Measurements from ENCODE around the gene TNFSF8.

The TNFSF8 gene

DNA sequence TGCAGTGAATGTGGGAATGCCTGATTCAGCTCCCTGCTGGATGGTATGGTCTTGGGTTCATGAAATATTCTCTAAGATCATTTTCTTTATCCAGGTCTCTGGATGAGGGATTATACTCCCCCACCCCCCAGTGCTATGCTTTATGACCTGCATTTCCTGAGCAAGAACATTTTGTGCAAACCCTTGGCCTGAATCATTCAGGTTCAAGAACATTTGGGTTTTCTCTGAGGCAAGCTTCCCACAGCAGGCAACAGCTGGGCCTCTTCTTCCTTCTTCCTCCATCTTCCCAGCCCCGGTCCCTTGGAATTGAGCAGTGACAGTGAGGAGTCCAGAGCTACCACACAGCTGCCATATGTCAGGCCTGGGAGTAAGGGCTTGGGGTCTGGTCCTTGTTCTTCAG is 65.9 kb downstream of the TNFSF8 start:
- DNase-seq = no peak

DNA sequence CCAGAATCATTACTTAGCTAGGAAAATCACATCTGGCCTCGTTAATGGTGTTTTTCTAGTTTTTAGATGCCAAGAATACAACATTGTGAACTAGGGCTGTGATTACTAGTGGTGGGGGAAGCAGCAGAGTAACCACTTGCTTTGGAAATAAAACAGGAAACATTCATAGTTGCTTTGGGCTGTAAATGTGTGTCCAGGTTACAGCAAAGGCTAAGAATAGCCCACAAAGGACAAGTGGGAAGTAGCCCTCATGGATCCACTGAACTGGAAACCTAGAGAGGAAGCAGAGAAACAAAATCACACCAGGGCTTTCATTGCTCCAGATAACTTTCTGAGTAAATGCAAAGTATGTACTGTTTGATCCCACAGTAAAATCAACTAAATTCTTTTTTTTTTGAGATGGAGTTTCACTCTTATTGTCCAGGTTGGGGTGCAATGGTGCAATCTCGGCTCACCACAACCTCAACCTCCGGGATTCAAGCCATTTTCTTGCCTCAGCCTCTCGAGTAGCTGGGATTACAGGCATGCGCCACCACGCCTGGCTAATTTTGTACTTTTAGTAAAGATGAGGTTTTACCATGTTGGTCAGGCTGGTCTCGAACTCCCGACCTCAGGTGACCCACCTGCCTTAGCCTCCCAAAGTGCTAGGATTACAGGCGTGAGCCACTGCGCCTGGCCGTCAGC is 68.3 kb downstream of the TNFSF8 start:
- no peak for DNase-seq

DNA sequence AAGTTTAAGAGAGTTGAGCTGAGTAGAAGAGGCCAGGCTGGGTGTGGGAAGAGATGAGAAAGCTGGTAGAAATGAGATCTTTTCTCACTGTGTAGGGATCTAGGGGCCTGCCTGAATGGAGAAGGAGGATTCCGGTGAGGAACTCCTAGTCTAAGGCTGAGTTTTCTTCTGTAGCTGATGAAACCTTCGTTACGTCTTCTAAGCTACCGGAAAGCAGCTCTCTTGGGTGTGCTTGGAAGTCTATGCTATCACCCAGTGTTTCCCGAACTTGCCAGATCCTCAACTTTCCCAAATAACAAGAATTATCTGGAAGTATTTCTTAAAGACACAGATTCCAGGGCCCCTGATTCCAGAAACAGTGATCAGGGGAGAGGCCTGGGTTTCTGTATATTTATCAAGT is 69.1 kb downstream of the TNFSF8 start:
- DNase-seq = no peak

DNA sequence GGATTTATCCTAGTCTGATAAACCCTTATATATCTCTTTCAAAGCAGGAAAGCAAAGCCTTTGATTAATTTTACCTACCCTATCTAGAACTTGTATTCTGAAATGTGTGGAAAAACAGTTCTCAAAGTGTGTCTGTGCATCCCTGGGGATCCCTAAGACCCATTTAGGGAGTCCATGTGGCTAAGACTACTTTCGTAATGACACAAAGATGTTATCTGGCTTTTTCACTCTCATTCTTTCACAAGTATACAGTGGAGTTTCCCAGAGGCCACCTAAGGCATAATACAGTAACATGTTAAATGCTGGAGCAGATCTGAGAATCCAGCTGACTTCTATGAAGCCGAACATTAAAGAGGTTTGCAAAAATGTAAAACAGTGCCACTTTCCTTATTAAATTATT is 70.2 kb downstream of the TNFSF8 start:
- DNase-seq = no peak

DNA sequence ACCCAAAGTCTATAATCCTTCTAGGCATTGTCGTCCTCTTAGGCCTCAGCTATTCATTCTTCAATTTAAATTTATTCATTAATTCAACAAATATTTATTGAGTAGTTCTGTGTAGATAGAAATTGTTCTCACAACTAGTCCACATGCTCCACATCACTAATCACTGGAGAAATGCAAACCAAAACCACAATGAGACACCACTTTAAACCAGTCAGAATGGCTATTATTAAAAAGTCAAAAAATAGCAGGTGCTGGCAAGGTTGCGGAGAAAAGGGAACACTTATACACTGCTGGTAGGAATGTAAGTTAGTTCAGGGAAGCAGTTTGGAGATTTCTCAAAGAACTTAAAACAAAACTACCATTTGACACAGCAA is 73.5 kb downstream of the TNFSF8 start:
- DNase-seq = no peak

DNA sequence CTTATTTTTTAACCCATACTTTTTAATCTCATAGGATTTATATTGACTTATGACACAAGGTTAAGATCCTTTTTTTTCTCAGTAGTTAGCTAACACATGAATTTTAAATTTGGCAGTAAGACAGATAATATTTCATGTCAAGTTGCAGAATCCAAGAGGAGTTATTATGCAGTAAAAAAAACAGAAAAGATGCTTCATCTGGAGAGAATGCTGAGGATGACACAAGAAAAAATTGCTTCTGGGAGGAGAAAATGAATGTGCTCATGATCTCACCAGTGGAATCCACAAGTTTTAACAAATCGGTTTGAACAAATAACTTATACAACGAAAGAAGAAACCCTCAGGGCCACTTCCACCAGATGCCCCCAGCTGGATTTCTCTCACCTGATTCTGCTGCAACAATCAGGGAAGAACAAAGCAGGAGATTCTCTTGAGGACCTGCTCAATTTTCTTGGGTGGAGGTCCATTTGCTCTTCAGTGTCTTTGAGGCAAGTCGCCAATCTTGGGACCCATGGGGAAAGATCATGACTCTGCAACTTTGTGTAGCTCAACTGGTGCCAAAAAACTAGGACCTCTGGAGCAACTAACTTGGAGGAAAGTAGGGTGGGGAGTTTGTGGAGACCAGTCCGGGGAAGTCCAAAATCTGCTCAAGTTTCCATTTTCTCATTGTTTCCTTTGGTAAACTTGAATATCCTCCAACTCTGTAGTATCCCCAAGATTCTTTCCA is 74.0 kb downstream of the TNFSF8 start:
- no peak for DNase-seq

DNA sequence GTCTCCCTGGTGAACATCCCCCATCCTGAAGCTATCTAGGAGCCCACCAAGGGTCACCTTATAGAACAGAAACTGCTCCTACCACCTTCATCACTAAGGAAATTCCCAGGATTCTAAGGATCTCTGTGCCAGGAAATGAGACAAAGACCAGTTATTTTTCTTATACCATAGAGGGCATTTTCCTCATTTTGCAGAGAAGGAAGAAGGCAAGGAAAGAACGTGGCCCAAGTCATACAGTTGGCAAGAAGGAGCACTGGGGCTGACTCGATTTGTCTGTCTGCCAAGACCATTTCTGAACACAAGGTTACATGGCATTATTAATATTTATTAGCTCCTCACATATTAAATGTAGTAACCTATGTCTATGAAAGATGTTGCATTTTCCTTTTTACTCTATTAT is 74.9 kb downstream of the TNFSF8 start:
- no peak for DNase-seq

DNA sequence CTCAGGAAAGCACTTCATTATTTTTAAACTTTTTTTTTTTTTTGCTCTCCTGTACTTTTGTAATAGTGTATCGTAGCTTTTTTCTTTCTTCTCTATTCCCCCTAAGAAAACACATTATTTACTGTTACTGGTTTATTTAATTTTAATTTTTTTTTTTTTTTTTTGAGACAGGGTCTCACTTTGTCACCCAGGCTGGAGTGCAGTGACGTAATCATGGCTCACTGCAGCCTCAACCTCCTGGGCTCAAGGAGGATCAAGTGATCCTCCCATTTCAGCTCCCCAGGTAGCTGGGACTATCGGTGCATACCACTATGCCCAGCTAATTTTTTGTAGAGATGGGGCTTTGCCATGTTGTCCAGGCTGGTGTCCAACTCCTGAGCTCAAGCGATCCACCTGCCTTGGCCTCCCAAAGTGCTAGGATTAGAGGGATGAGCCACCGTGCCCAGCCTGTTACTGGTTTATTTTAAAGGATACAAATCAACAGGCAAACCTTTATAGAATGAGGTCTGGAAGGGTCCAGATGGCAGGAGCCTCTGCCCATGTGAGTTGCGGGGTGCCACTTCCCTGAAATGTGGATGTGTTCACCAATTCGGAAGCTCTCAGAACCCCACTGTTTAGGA is 75.5 kb downstream of the TNFSF8 start:
- no peak for DNase-seq

DNA sequence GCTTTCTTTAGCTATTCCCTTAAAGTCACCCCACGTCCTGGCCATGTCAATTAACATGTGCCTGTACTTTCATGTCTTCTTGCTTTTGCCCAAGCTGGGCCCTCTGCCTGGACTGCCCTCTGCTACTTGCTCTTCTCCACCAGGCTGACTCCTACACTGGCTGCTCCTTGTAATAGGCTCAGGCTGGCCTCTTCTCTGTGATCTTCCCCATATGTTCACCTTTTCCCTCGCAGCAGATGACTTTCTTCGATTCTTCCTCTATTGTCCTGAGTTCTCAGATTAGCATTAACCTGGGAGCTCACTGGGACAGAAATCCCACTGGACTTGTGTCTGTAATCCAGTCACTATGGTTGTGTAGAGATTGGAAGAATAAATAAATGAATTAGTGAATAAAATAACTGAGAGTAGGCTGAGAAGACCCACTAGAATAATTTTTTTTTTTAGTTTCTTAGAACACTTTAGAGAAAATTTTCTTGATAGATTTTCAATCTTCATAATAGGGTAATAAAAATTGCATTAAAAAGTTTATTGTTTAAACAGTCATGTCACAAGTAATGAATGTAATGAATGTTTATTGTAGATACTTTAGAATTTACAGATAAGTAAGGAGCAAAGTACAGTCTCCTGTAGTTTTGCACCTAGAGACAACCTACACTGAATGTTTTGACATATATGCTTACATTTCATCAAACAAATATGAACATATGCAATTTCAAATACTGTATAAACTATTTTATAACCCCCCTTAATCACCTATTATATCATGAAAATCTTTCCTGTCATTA is 77.1 kb downstream of the TNFSF8 start:
- DNase-seq = no peak

DNA sequence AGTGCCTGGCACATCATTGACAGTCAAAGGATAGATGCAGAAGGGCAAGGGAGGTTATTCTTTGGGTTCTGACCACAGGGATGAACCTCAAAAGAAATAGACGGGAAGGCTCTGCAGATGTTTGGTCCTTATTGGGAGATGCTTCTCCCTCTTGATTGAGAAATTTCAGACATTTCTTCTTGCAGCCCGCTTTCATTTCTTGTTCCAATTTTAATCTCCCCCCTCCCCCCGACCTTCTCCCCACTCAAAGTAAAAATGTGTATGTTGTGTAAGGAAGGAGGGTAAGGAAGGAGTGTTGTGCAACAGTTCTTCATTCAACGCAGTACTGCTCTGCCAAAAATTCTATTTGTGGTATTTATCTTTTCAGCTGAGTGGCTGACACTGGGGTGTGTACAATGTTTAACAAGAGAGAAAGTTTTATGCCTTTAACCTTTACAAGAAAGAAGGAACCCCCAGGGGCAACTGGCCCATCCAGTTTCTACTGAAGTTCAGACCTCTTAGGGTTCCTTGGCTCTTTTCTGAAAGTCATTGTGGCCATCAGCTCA is 78.3 kb downstream of the TNFSF8 start:
- no peak for DNase-seq

DNA sequence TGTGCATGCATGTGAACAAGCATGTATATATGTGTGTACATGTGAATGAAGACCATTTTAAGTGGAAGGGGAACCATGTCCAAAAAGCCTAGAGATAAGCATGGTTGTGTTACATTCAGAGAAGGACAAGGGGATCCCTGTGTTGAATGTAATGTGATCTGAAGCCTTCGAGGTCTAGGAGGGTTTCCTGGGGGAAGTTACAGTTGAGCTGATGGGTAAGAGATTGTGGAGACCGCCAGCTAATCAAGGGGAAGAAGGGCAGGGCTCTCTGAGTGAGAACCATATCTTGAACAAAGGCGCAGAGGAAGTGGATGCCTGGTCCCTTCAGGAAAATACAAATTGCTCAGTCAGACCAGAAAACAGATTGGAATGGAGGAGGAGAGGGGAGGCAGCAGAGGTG is 79.1 kb downstream of the TNFSF8 start:
- no peak for DNase-seq
